Heart left ventricle (tissue), 16 donors: ENCODE data around the gene CCDC183. TPM values are rescaled to one million over a fixed set of nuclear protein-coding genes. Genes with fewer than 3 reads are reported as not detected.
"Not testable (repeated sequence)": the region's sequence is repeated elsewhere in the genome, so short reads cannot be mapped to it uniquely, and the experiment has no call there.

Experiments used
- ATAC-seq, 4 donors: fragments of 200-7000 bp; cut with Tn5 transposase; one replicate each; pipeline ENCODE4 v1.9.1; 2020 to 2022; ENCODE audit warnings: moderate library complexity in 4 of 4, mild to moderate bottlenecking in 3 of 4, moderate number of reproducible peaks in 1 of 4
- DNase-seq, 5 donors: peaks; one replicate each; pipeline ENCODE4 v3.0.0-alpha.2; 2020
- H3K27ac ChIP-seq, 12 donors: fragments of 200-600 bp; sonication (generic) in 4 of 12; one replicate each; pipeline versions ENCODE4 v1.5.0 to v1.8.0; 2016 to 2022; ENCODE audit warnings: mild to moderate bottlenecking in 2 of 12
- H3K27me3 ChIP-seq, 9 donors: fragments of 200-600 bp; sonication (generic) in 2 of 9; one replicate each; pipeline versions ENCODE4 v1.5.1 to v1.8.0; 2016 to 2022; ENCODE audit warnings: mild to moderate bottlenecking in 3 of 9
- H3K36me3 ChIP-seq, 9 donors: fragments of 200-600 bp; sonication (generic) in 2 of 9; one replicate each; pipeline versions ENCODE4 v1.5.0 to v1.8.0; 2018 to 2022; ENCODE audit warnings: mild to moderate bottlenecking in 2 of 9
- H3K4me1 ChIP-seq, 12 donors: fragments of 200-600 bp; sonication (generic) in 4 of 12; one replicate each; pipeline versions ENCODE4 v1.5.0 to v1.8.0; 2016 to 2022; ENCODE audit warnings: mild to moderate bottlenecking in 3 of 12
- H3K4me3 ChIP-seq, 12 donors: fragments of 200-600 bp; sonication (generic) in 4 of 12; one replicate each; pipeline versions ENCODE4 v1.5.0 to v1.8.0; 2017 to 2022; ENCODE audit warnings: mild to moderate bottlenecking in 9 of 12, moderate library complexity in 4 of 12
- H3K9me3 ChIP-seq, 12 donors: fragments of 200-600 bp; sonication (generic) in 4 of 12; one replicate each; pipeline versions ENCODE4 v1.5.0 to v1.8.0; 2016 to 2022; ENCODE audit warnings: mild to moderate bottlenecking in 1 of 12
- POLR2A ChIP-seq, 2 donors: fragments of 450-650 bp; IDR thresholded peaks; one replicate each; pipeline ENCODE4 v1.6.1; 2017; ENCODE audit warnings: antibody characterized with exemption in 2 of 2, mild to moderate bottlenecking in 2 of 2, moderate library complexity in 2 of 2
- WGBS, 4 donors: extraction: QIAGEN DNeasy Blood & Tissue Kit in 2 of 4; methylation state at CpG; one replicate each; pipeline versions ENCODE4 v1.1.5 to v1.1.7; 2013 to 2018; 5-methylcytosine and 5-hydroxymethylcytosine counted together
- intact Hi-C, 10 donors: fragments of 100-400 bp; cut with DNase I; formaldehyde crosslinking; loops; one replicate each; pipeline versions ENCODE4 v1.11.1 to v1.14.2; 2022
- polyA plus RNA-seq, 2 donors: library from polyadenylated mRNA; stranded (reverse); fragments of 200-250 nt; gene quantifications; one replicate each; pipeline ENCODE4 v1.2.3, GENCODE V29; 2013
- total RNA-seq, 9 donors: library from RNA; depleted of rRNA in 2 of 9; stranded (reverse); fragments of >200 nt in 2 of 9; fragmentation: NEBNext Ultra II Directional in 3 of 9; extraction: Animal tissue kit (Norgen Biotek cat#: 25700) in 3 of 9; gene quantifications; one replicate each; pipeline versions ENCODE4 v1.1.0 to v1.2.4, GENCODE V29; 2016 to 2023
- TF ChIP-seq, protein P1 (sequence below), 12 donors: fragments of 200-600 bp; sonication (generic) in 4 of 12; IDR thresholded peaks; one replicate each; pipeline versions ENCODE4 v1.5.0 to v1.8.0; 2018 to 2022; ENCODE audit warnings: antibody characterized with exemption in 12 of 12, mild to moderate bottlenecking in 5 of 12
- donor health status: ischemic (EF 13 %, LVEDD 7.1; RV severe dilation, severe dysfunction).
- donor health status: healthy with polysubstance abuse.
- donor health status: DM: no; HTN: yes; CAD: no.
- donor health status: DM: no; HTN: no; CAD: no.
- donor health status: ischemic (EF 25% LVEDD 6.9; RV normal size, moderate dysfunction).
- donor health status: ischemic (EF 25% LVEDD 5.7; RV mildly dilated, moderate dysfunction).
- donor health status: healthy.
- donor health status: DM: yes; HTN: yes; CAD: no.
- donor health status: ischemic (EF 35%, LVEDD 5.7; RV mildly dilated, moderate dysfunction).
- donor health status: nonischemic (EF 11% LVEDD 7.7; RV severe dilation, severe dysfunction).
- donor health status: DM: yes; HTN: yes; CAD: no.
- donor health status: PGD.
- donor health status: ischemic (EF 29% LVEDD 5.4; RV normal size, mild dysfunction).
- donor health status: nonischemic (EF 23%, LVEDD 6.1; RV moderate dilation, normal function).

The CCDC183 gene
- total and polyA plus RNA-seq, 11 donors, result 0.32 to 4.7 (median 1.4) TPM

DNA sequence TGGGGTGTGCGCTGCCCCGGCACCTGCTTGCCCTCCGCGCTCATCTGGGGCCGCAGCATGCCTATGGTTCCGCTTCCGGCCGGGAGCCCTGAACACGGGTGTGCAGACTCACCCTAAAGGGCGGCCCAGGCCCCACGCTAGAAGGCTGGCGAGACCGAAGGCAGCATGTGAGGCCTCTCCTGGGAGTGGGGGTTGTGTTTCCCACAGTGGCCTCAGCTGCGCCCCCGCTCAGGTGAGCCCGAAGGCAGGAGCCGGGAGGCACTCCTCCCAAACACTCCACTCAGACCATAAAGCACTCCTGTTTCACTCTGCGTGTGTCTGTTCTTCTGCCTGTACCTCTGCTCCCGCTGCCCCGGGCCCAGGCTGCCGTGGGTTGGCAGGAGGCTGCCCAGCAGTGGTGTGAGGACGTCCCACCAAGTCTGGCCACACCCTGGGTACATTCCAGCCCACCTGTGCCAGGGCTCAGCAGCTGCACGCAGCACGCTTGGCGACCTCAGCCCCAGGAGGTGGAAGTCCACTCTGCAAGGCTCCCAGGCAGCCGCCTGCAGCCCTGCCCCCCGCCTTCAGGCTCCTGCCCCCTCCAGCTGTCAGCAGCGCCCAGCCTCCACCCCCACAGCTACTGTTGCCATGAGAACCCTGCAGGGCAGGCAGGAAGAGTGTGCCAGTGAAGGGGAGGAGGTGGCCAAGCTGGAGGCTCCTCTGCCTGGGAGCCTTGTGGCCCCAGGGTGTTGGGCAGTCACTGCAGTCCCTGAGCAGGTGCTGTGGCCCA is 44.9 kb downstream of the CCDC183 start:
- H3K9me3 ChIP-seq, result no peaks in the 10 kb centered on the region
- H3K4me3 ChIP-seq, result no peak overlapping the region
- H3K36me3 ChIP-seq, result peaks cover 0 to 47% (median 13%) of the 10 kb centered on the region in 9 donors
- WGBS, 4 donors, result 71 to 79% (median 76%) methylated on average over 22 to 28 of the region's 28 CpGs
- intact Hi-C loops, result loop anchor here in 4 of 10 donors (5.0 to 10.0 kb wide), 3 partner anchors 46 to 194 kb away; partner anchors contain the start of genes CCDC183 (in 2 of the 4), FUT7 (in 2 of the 4), TMEM141 (in 2 of the 4) and FBXW5 (in 1 of the 4)
- ATAC-seq (peak; percentile 3 to 14 (median 4)), DNase-seq (no peak)
- H3K4me1 ChIP-seq, result peaks cover 10 to 47% (median 27%) of the 10 kb centered on the region in 12 donors
- H3K27ac ChIP-seq, result no peak overlapping the region
- no peak for TF ChIP-seq POLR2A (IDR thresholded peaks at IDR 0.05)
- TF ChIP-seq, protein P1, sequence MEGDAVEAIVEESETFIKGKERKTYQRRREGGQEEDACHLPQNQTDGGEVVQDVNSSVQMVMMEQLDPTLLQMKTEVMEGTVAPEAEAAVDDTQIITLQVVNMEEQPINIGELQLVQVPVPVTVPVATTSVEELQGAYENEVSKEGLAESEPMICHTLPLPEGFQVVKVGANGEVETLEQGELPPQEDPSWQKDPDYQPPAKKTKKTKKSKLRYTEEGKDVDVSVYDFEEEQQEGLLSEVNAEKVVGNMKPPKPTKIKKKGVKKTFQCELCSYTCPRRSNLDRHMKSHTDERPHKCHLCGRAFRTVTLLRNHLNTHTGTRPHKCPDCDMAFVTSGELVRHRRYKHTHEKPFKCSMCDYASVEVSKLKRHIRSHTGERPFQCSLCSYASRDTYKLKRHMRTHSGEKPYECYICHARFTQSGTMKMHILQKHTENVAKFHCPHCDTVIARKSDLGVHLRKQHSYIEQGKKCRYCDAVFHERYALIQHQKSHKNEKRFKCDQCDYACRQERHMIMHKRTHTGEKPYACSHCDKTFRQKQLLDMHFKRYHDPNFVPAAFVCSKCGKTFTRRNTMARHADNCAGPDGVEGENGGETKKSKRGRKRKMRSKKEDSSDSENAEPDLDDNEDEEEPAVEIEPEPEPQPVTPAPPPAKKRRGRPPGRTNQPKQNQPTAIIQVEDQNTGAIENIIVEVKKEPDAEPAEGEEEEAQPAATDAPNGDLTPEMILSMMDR (IDR thresholded peaks at IDR 0.05), result no peak
- peaks cover 0 to 32% (median 17%) of the 10 kb centered on the region in 9 donors for H3K27me3 ChIP-seq

DNA sequence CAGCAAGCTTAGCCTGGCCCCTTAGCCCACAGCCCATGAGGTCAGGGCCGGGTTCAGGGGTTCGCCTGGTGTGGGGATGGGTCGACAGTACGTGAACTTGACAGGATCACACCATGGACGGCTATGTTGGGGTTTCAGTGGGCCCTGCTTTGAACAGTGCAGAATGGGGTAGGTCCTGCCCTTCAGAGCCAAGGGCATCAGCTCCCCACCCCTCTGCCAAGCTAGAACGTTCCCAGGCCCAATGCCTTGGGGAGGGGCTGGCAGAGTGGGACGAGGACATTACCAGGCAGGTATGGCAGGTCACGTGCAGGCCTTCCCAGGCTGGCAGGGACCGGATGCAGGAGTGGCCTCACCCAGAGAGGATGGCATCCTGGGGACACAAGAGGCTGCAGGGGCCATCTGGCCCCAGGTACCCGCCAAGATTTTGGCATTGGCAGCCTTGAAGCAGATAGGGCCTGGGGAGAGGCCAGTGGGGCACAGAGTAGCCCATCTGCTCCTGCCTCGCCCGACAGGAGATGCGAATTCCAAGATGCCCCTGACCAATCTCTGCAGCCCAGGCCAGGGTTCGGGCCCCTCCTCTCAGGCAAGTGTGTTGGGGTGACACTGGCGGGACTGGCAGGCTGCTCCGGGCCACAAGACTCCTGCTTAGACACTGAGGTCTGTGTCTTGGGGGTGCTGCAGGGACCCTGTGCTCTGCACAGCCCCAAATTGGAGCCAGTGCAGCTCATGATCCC is 45.7 kb downstream of the CCDC183 start:
- 48 to 56% (median 52%) methylated on average over 13 to 16 of the region's 16 CpGs for WGBS, 4 donors
- Histone ChIP-seq H3K27ac (peak overlapping the region in 3 of 12 donors; percentile 41 to 82 (median 74)), H3K27me3 (peaks cover 0 to 39% (median 19%) of the 10 kb centered on the region in 9 donors), H3K4me3 (peak overlapping the region in 9 of 12 donors; percentile 23 to 70 (median 58)), H3K36me3 (peaks cover 0 to 40% (median 13%) of the 10 kb centered on the region in 9 donors), H3K4me1 (peaks cover 10 to 54% (median 31%) of the 10 kb centered on the region in 12 donors)
- peak in 1 of 4 donors; percentile 1 for ATAC-seq
- not testable (repeated sequence) for DNase-seq, H3K9me3 ChIP-seq
- intact Hi-C loops, result loop anchor here in 4 of 10 donors (5.0 to 10.0 kb wide), 3 partner anchors 47 to 193 kb away; partner anchors contain the start of genes CCDC183 (in 2 of the 4), FUT7 (in 2 of the 4), TMEM141 (in 2 of the 4) and FBXW5 (in 1 of the 4)

DNA sequence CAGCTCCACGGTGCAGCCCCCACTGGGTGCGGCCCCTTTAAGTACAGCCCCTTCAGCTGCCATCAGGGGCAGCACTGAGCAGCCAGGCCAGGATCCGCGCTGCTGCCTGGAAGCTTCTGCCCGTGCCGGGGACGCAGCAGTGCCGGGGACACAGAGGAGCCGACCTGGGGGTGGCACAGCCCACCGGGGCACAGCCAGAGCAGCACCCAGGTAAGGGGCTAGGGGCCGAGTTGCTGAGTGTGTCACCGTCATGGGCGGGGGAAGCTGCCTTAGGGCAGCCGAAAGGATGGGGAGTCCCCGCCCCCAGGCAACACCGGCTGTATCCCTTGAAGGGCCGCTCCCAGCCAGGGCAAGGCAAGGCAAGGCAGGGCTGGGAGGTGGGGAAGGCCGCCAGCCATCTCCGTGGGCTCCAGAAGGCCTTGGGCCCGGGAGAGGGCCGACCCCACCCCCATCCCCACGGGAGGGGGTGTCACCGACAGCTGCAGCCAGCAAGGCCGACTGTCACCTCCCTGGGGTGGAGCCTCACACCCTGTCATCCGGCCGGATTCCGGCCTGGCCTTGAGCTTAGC is 46.3 kb downstream of the CCDC183 start, which contains the start of gene AJM1:
TSS of gene AJM1 (plus strand) at position 99 of the 569 bp plus-strand sequence. CDS start 1,937 bp downstream, outside the sequence.
- H3K36me3 ChIP-seq, result peaks cover 0 to 36% (median 13%) of the 10 kb centered on the region in 9 donors
- peak within 1 kb of the TSS in 10 of 12 donors; percentile 16 to 82 (median 62) for H3K27ac ChIP-seq
- H3K4me1 ChIP-seq, result peaks cover 10 to 61% (median 34%) of the 10 kb centered on the region in 12 donors
- TF ChIP-seq, protein P1 (IDR thresholded peaks at IDR 0.05), result peak; percentile 82 to 95 (median 93)
- peak in 1 of 2 donors; percentile 35 for TF ChIP-seq POLR2A (IDR thresholded peaks at IDR 0.05)
- intact Hi-C loops, result loop anchor here in 4 of 10 donors (5.0 to 10.0 kb wide), 3 partner anchors 48 to 192 kb away; partner anchors contain the start of genes CCDC183 (in 2 of the 4), FUT7 (in 2 of the 4), TMEM141 (in 2 of the 4) and FBXW5 (in 1 of the 4)
- 0 to 2% (median 0%) methylated on average over 7 to 24 of the region's 27 CpGs for WGBS, 4 donors
- H3K27me3 ChIP-seq, result peaks cover 0 to 44% (median 19%) of the 10 kb centered on the region in 9 donors
- DNase-seq (peak; percentile 72 to 90 (median 80)), ATAC-seq (peak; percentile 68 to 91 (median 78))
- peak within 1 kb of the TSS; percentile 23 to 70 (median 54) for H3K4me3 ChIP-seq
- not testable (repeated sequence) for H3K9me3 ChIP-seq

DNA sequence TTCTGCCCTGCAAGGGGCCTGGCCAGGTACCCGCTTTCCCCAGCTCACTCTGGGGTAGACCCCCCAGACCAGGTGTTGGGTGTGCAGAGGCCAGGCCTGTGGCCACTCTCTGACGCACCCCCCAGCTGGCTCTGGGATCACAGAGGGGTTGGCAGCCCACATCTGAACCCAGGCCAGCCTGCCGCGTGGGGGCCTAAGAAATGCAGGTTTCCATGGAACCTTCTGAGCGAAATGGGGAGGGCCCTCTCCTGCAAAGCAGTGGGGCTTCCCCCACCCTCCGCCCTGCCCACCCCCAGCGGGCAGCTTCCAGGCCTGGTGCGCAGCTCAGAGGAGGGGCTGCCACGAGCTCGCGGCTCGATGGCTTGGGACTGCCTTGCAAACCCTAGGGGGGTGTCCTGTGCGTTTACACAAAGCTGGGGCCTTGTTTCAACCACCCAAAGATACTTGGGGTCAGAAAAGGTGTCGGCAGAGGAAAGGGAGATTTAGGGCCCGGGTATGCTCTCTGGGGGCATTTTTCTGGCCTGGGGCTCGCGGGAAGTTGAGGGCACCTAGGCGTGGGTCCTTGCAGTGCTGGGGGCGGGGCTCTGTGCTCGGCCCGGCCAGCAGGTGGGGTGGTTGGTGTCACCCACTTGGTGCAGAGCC is 47.1 kb downstream of the CCDC183 start:
- ATAC-seq, result peak in 1 of 4 donors; percentile 27
- peak overlapping the region in 3 of 12 donors; percentile 50 to 82 (median 78) for H3K27ac ChIP-seq

More for the DNA sequence above, 47.1 kb downstream of the CCDC183 start:
- not testable (repeated sequence) for H3K9me3 ChIP-seq, DNase-seq
- peaks cover 10 to 69% (median 36%) of the 10 kb centered on the region in 12 donors for H3K4me1 ChIP-seq
- H3K27me3 ChIP-seq, result peaks cover 0 to 44% (median 19%) of the 10 kb centered on the region in 9 donors
- WGBS, 4 donors, result 17 to 23% (median 22%) methylated on average over 6 to 21 of the region's 21 CpGs
- peaks cover 0 to 28% (median 13%) of the 10 kb centered on the region in 9 donors for H3K36me3 ChIP-seq
- intact Hi-C loops, result loop anchor here in 4 of 10 donors (5.0 to 10.0 kb wide), 3 partner anchors 48 to 192 kb away; partner anchors contain the start of genes CCDC183 (in 2 of the 4), FUT7 (in 2 of the 4), TMEM141 (in 2 of the 4) and FBXW5 (in 1 of the 4)
- peak overlapping the region in 9 of 12 donors; percentile 5 to 70 (median 55) for H3K4me3 ChIP-seq
